Mammary epithelial cell (primary cell): ENCODE results near the gene FIS1.

ENCODE experiments used
- CTCF ChIP-seq, 2 donors: IDR thresholded peaks in 1 of 2; conservative IDR thresholded peaks in 1 of 2; 2 replicates each; pipeline ENCODE4 v1.5.1; 2011 to 2012; ENCODE audit warnings: inconsistent platforms in 2 of 2, low read length in 2 of 2, mild to moderate bottlenecking in 2 of 2, control low read depth in 1 of 2, low read depth in 1 of 2; ENCODE audit not compliant: insufficient read depth in 1 of 2; ENCODE audit errors: extremely low read depth in 1 of 2
- EZH2 ChIP-seq: IDR thresholded peaks from 2 replicates; pipeline ENCODE4 v1.6.1; 2012; ENCODE audit warnings: low read length, inconsistent platforms, borderline replicate concordance

- TF ChIP-seq EZH2: no peak
- TF ChIP-seq CTCF (conservative IDR thresholded peaks at IDR 0.05 in 1 of 2, IDR thresholded peaks at IDR 0.05 in 1 of 2; ENCODE audit: extremely low read depth in 1 of 2, insufficient read depth in 1 of 2, low read depth in 1 of 2, low read length in 2 of 2): no peak
These were observed 12.6 kb downstream of the FIS1 start for GRCh38 chr7:101232141-101232850.
